Non-pigmented ciliary epithelial cell (primary cell): ENCODE measurements around the gene DHCR24.

Experiments used
- DNase-seq: peaks from one replicate; pipeline ENCODE4 v3.0.0-alpha.2; 2010; ENCODE audit warnings: low read depth

The DHCR24 gene

GRCh38 chr1:54815086-54815876, 71.7 kb downstream of the DHCR24 start:
- no peak for DNase-seq

GRCh38 chr1:54814571-54814970, 72.4 kb downstream of the DHCR24 start:
- no peak for DNase-seq

- no peak for DNase-seq
These were observed 72.9 kb downstream of the DHCR24 start for GRCh38 chr1:54814126-54814498.

GRCh38 chr1:54813485-54814125, 73.4 kb downstream of the DHCR24 start:
- DNase-seq: no peak

- DNase-seq: no peak
These were observed 74.1 kb downstream of the DHCR24 start for GRCh38 chr1:54812801-54813484.

- DNase-seq: no peak
These were observed 75.0 kb downstream of the DHCR24 start for GRCh38 chr1:54811739-54812655.

- no peak for DNase-seq
These were observed 75.9 kb downstream of the DHCR24 start for GRCh38 chr1:54811066-54811465.

- no peak for DNase-seq
These were observed 76.6 kb downstream of the DHCR24 start for GRCh38 chr1:54810153-54810942.

- DNase-seq: no peak
These were observed 77.4 kb downstream of the DHCR24 start for GRCh38 chr1:54809496-54810074.

- DNase-seq: no peak
These were observed 78.4 kb downstream of the DHCR24 start for GRCh38 chr1:54808443-54809207.

- DNase-seq: no peak
These were observed 79.2 kb downstream of the DHCR24 start for GRCh38 chr1:54807756-54808155.

- DNase-seq: no peak
These were observed 79.9 kb downstream of the DHCR24 start for GRCh38 chr1:54806931-54807611.

- no peak for DNase-seq
These were observed 81.0 kb downstream of the DHCR24 start for GRCh38 chr1:54805981-54806381.

- no peak for DNase-seq
These were observed 81.5 kb downstream of the DHCR24 start for GRCh38 chr1:54805466-54805865.

GRCh38 chr1:54804471-54805132, 82.4 kb downstream of the DHCR24 start:
- DNase-seq: no peak

- DNase-seq: no peak
These were observed 83.1 kb downstream of the DHCR24 start for GRCh38 chr1:54803761-54804470.

- DNase-seq: no peak
These were observed 85.9 kb downstream of the DHCR24 start, which contains the start of gene TTC22 for GRCh38 chr1:54800899-54801759. TSS of gene TTC22 (minus strand) at chr1:54801323. CDS start at chr1:54801163, 160 bp downstream.
